Stomach smooth muscle (tissue), 2 donors: ENCODE data around the gene SLC19A3.

Experiments
- H3K27ac ChIP-seq: one replicate; pipeline ENCODE4 v1.7.0; 2013; ENCODE audit warnings: mild to moderate bottlenecking, low read length, inconsistent platforms
- H3K27me3 ChIP-seq, 2 donors: one replicate each; pipeline ENCODE4 v1.7.0; 2013; ENCODE audit warnings: low read length in 2 of 2; ENCODE audit not compliant: insufficient read depth in 2 of 2, control insufficient read depth in 1 of 2
- H3K36me3 ChIP-seq, 2 donors: one replicate each; pipeline ENCODE4 v1.7.0; 2013; ENCODE audit warnings: low read length in 2 of 2; ENCODE audit not compliant: control insufficient read depth in 2 of 2, insufficient read depth in 2 of 2
- H3K4me1 ChIP-seq: one replicate; pipeline ENCODE4 v1.7.0; 2013; ENCODE audit warnings: low read length; ENCODE audit not compliant: control insufficient read depth, insufficient read depth
- H3K4me3 ChIP-seq, 2 donors: one replicate each; pipeline ENCODE4 v1.7.0; 2013; ENCODE audit warnings: low read length in 2 of 2
- H3K9ac ChIP-seq, 2 donors: one replicate each; pipeline ENCODE4 v1.7.0; 2013; ENCODE audit warnings: low read length in 2 of 2, mild to moderate bottlenecking in 1 of 2
- H3K9me3 ChIP-seq, 2 donors: one replicate each; pipeline ENCODE4 v1.7.0; 2013; ENCODE audit warnings: low read length in 2 of 2; ENCODE audit not compliant: control insufficient read depth in 2 of 2
- donor health status: healthy.
- donor health status: Pancreatic carcinoma.

SLC19A3 gene

GRCh38 chr2:227665189-227665940 is 52.5 kb downstream of the SLC19A3 start:
- H3K9ac ChIP-seq, result no peak overlapping the region
- no peaks in the 10 kb centered on the region for H3K27me3 ChIP-seq
- no peaks in the 10 kb centered on the region for H3K4me1 ChIP-seq

GRCh38 chr2:227661827-227662226 is 56.0 kb downstream of the SLC19A3 start:
- H3K27me3 ChIP-seq, result peaks cover 0 to 2% of the 10 kb centered on the region in 2 donors
- H3K9me3 ChIP-seq, result no peaks in the 10 kb centered on the region
- no peak overlapping the region for H3K9ac ChIP-seq
- H3K4me1 ChIP-seq, result no peaks in the 10 kb centered on the region
- no peaks in the 10 kb centered on the region for H3K36me3 ChIP-seq
- no peak overlapping the region for H3K27ac ChIP-seq
- no peak overlapping the region for H3K4me3 ChIP-seq

More at GRCh38 chr2:227665189-227665940, 52.5 kb downstream of the SLC19A3 start:
- Histone ChIP-seq H3K4me3 (no peak overlapping the region), H3K36me3 (no peaks in the 10 kb centered on the region), H3K27ac (no peak overlapping the region), H3K9me3 (no peaks in the 10 kb centered on the region)

- Histone ChIP-seq H3K4me1 (no peaks in the 10 kb centered on the region), H3K27ac (no peak overlapping the region), H3K36me3 (no peaks in the 10 kb centered on the region), H3K9me3 (no peaks in the 10 kb centered on the region), H3K9ac (no peak overlapping the region), H3K4me3 (no peak overlapping the region), H3K27me3 (peaks cover 0 to 2% of the 10 kb centered on the region in 2 donors)
Observed at GRCh38 chr2:227661025-227661649, 56.7 kb downstream of the SLC19A3 start.

DNA sequence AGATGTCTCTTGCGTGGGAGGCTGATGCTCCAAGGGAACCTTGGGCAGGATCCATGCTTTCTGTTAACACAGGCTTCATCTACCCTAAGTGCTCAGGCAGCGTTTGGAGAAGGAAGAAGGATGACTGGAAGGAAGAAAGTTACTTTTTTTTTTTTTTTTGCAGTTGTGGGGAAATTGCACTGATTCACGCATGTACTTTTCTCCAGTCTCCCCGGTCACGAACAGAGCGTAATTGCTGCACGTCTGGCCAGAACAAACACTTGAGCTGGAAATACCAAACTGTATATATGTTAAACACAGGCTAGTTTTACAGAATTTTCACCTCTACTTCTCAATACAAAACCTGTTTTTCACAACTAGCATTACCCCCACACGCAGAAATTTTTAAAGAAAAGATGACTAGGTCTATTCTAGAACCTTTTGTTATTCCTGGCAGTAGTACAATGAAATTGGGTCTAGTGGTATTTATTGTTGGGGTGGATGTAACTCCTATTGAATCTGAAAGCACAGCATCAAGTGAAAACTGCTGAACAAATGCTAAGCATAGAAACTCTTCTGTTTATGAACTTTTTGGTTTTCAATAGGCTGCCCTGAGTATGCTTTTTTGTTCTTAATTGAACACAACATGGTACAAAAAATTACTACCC is 60.5 kb downstream of the SLC19A3 start:
- Histone ChIP-seq H3K27me3 (peaks cover 0 to 2% of the 10 kb centered on the region in 2 donors), H3K36me3 (no peaks in the 10 kb centered on the region), H3K4me3 (no peak overlapping the region), H3K9me3 (no peaks in the 10 kb centered on the region), H3K27ac (no peak overlapping the region), H3K9ac (no peak overlapping the region), H3K4me1 (no peaks in the 10 kb centered on the region)

DNA sequence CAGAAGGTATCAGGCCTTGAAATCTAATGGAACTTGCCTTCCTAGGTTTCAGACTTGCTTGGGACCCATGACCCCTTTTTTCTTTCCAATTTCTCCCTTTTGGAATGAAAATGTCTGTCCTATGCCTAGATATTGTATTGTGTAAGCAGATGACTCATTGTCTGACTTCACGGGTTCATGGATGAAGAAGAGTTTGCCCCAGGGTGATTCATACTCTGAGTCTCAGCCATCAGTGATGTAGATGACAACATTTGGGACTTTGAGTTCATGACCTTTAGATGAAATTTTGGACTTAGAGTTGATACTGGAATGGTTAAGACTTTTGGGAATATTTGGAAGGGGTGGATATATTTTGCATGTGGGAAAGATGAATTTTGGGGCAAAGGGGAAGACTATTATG is 62.4 kb downstream of the SLC19A3 start:
- Histone ChIP-seq H3K9me3 (no peaks in the 10 kb centered on the region), H3K27me3 (peaks cover 0 to 2% of the 10 kb centered on the region in 2 donors), H3K27ac (no peak overlapping the region), H3K4me3 (no peak overlapping the region), H3K36me3 (no peaks in the 10 kb centered on the region), H3K9ac (no peak overlapping the region), H3K4me1 (no peaks in the 10 kb centered on the region)

DNA sequence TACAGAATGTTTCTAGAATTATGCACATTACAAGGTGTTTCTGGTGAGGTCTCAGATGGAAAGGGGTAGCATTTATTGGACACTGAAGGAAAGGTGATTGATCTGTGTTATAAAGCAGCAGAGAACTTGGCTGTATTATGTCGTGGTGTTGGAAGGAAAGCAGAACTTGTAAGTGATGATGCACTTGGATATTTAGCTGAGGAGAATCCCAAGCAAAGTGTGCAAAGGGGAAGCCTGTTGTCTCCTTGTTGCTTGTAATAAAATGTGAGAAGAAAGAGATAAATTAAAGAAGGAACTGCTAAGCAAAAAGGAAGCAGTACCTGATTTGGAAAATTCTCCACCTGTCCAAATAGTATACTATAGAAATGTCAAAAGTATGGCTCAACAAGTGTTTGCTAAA is 63.4 kb downstream of the SLC19A3 start:
- Histone ChIP-seq H3K4me3 (no peak overlapping the region), H3K27me3 (peaks cover 0 to 2% of the 10 kb centered on the region in 2 donors), H3K9me3 (no peaks in the 10 kb centered on the region), H3K27ac (no peak overlapping the region), H3K9ac (no peak overlapping the region), H3K4me1 (no peaks in the 10 kb centered on the region), H3K36me3 (no peaks in the 10 kb centered on the region)

DNA sequence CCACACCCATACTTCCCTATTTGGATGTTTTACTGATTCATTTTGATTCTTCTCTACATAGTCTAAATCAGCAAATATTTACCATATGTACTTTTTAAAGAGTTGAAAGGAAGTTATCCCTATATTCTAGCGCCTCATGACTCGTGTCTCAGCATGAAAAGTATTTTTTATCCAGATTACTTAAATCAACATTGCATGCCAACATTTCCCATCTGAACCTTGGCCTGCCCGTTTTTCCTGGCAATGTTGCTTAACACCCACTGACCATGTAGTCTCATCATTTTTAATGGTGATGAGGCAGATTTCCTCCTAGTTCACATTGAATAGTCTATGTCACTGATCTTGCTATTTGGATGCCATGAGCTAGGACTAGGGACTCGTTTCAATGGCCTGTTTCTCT is 64.4 kb downstream of the SLC19A3 start:
- Histone ChIP-seq H3K4me1 (no peaks in the 10 kb centered on the region), H3K9ac (no peak overlapping the region), H3K36me3 (no peaks in the 10 kb centered on the region), H3K4me3 (no peak overlapping the region), H3K27ac (no peak overlapping the region), H3K9me3 (no peaks in the 10 kb centered on the region), H3K27me3 (peaks cover 0 to 2% of the 10 kb centered on the region in 2 donors)

DNA sequence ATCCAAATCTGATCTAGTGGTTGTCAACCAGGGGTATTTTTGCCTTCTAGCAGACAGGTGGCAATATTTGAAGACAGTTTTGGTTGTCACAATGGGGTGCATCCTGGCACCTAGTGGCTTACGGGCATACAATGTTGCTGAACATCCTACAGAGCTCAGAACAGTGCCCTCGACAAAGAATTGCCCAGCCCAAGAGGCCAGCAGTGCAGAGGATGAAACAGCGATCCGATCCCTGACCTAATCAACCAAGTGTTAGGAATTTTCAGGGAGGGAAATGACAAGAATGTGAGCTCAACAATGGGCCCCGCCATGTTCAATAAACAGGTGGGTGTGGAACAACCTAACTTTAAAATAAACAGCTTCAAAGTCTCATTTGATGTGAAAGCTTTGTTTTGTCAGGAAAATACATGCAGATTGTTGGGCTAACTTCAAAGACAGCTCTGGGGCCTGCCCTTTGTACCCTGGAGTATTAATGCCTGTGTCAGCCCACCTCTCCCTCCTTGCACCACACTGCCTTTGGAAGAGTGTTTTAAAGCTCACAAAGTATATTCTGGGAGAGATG is 73.8 kb downstream of the SLC19A3 start:
- Histone ChIP-seq H3K4me1 (no peaks in the 10 kb centered on the region), H3K4me3 (no peak overlapping the region), H3K36me3 (no peaks in the 10 kb centered on the region), H3K9me3 (no peaks in the 10 kb centered on the region), H3K9ac (no peak overlapping the region), H3K27ac (no peak overlapping the region), H3K27me3 (no peaks in the 10 kb centered on the region)

DNA sequence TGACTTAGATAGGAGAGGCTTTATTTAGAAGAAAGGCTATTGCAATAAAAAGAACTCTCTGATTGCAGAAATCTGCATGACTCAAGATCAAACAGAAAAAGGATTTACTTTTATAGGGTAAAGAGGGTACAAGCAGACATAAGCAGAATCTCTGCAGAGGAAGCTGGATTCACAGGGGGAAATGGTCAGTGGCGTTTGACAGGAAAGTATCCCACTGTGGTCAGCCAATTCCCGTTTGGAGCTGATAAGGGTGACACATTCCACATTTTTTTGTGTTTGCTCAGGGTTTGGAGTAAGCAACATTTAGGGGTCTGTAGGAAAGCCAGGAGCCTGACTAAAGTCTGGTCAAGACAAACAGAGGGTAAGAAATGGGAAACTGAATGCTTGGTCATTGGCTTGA is 75.2 kb downstream of the SLC19A3 start:
- Histone ChIP-seq H3K27me3 (no peaks in the 10 kb centered on the region), H3K27ac (no peak overlapping the region), H3K4me3 (no peak overlapping the region), H3K4me1 (no peaks in the 10 kb centered on the region), H3K9ac (no peak overlapping the region), H3K36me3 (no peaks in the 10 kb centered on the region), H3K9me3 (no peaks in the 10 kb centered on the region)

GRCh38 chr2:227634201-227634600 is 83.6 kb downstream of the SLC19A3 start:
- Histone ChIP-seq H3K9ac (no peak overlapping the region), H3K4me3 (no peak overlapping the region), H3K9me3 (no peaks in the 10 kb centered on the region), H3K36me3 (no peaks in the 10 kb centered on the region), H3K27ac (no peak overlapping the region), H3K4me1 (no peaks in the 10 kb centered on the region), H3K27me3 (no peaks in the 10 kb centered on the region)
